Stimulated activated CD8-positive, alpha-beta memory T cell treated with anti-CD3 and anti-CD28 coated beads, Interleukin-7, amount 100 ng/mL, for 48 hours (primary cell): Measurements from ENCODE around the gene TM2D3.

Experiments used
- DNase-seq, 2 donors: peaks; one replicate each; pipeline ENCODE4 v3.0.0-alpha.2; 2020; ENCODE audit warnings: low read depth in 1 of 2; ENCODE audit errors: extremely low read depth in 1 of 2

Gene TM2D3, protein sequence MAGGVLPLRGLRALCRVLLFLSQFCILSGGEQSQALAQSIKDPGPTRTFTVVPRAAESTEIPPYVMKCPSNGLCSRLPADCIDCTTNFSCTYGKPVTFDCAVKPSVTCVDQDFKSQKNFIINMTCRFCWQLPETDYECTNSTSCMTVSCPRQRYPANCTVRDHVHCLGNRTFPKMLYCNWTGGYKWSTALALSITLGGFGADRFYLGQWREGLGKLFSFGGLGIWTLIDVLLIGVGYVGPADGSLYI

DNA sequence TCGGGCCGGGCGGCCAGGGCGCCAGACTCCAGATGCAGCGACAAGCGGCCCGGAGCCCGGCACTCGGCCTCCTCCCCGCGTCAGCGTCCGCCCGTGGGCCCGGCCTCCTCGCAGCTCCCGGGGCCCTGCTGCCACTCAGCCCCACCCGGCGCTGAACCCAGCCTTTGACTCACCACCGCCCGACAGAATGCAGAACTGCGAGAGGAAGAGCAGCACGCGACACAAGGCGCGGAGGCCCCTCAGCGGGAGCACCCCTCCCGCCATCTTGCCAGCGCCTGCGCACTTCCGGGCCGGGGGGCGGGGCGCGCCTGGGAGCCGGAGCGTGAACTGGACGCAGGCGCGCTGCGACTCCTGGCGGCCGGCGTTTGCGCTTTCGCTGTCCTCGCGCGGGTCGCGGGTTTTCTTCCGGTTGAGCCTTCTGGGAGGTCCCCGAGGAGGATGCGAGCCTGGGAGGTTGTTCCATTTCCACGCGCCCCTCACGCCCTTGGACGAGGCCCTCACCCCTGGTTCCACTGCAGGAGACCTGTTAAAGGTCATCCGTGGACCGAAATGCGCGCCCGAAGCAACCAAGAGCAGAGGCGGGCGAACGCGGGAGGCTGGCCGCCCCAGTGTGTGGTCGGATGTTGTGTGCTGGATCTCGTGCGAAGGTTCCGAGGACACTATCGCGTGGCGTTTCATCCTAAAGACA, at the start of gene TM2D3:
Gene TM2D3, minus strand, starts transcription at position 284 of the 688 bp plus-strand sequence. Its CDS starts 20 bp downstream, at position 264.
- DNase-seq = peak; percentile 87 to 91

DNA sequence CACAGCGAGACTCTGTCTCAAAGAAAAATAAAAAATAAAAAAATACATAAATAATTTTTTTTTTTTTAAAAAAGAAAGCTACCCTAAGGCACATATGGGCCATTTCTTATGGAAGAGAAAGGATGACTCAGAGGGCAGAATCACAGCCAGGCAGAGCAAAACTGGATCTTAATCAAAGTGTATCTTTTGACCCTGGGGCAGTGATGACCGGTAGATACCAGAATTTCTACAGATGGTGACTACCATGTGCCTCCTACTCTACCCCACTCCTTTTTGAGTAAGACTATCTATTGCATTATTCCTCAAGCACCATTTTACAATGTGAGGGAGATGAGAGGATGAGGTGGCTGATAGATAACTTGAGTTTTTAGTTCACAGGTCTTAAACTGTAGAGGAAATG, 46.1 kb upstream of the TM2D3 start:
- no peak for DNase-seq

DNA sequence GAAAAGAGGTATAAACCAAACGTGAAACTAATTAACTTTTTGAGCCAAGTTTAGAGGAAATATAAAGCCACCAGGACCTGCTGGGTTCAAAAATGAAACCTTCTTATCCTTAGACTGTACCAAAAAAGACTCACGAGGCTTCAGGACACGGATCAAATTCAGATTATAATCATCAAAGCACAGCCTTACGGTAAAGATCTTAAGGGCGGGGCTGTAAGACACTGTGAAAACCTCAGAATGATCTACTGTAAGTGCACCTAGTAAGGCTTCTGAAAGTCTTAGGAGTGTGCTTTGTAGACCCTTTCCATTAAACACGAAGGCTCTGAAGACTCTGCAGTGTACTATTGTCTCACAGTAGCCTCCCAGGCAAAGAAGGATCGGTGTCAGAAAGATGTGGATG, 45.3 kb upstream of the TM2D3 start:
- DNase-seq = no peak

DNA sequence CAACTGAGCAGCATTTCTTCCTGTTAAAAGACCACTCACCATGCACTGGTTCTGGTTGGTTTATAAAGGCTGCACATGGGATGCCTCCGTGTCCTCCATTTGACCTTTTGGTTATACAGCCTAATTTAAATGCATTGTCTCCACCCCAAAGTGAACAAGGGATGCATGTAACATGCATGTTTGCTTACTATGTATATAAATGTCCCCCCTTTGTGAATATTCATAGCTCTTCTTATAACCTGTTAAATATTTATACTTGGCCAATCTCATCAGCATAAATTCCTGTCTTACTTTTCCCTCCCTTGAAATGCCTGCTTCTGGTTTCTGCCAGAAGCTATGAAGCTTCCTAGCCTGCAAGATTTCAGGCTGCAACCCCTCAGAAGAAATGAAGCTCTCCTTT, 44.6 kb upstream of the TM2D3 start:
- DNase-seq = no peak

DNA sequence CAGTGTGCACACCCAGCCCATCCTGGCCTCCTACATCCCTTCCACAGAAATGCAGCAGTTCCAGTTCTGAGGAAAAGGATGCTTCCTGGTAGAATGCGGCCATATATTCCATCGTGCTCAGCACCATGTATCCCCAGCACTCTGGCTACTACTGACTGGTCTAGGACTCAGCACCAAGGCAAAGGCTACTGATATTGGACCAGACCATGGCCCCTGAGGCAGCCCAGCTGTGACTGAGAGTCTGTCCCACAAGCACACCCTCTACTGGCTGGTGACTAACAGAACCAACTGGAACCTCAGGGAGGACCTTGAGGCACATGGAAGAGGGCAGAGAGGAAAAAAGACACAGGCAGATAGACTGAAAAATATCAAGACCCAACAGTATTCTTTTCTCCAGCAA, 42.1 kb upstream of the TM2D3 start:
- no peak for DNase-seq

DNA sequence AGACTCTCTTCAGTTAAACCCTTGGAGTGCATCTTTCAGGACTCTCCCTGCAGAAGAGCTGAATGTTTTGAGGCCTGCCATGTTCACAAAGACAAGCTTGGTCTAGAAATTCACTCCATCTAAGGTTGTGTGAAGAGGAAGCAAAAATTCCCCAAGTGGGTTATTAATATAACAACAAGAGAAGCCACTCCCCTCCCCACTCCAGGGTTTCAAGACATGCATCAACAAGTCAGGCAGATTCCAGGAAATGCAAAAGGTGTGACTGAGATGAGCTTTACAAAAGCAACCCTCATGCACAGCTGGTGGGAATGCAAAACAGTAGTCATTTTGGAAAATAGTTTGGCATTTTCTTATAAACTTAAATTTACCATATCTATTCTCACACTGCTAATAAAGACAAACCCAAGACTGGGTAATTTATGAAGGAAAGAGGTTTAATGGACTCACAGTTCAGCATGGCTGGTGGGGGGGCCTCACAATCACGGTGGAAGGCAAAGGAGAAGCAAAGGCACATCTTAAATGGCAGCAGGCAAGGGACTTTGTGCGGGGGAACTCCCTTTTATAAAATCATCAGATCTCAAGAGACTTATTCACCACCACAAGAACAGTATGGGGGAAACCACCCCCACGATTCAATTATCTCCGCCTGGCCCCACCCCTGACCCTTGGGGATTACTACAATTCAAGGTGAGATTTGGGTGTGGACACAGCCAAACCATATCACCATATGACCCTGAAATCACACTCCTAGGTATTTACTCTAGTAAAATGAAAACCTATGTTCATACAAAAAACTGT, 40.8 kb upstream of the TM2D3 start:
- no peak for DNase-seq

DNA sequence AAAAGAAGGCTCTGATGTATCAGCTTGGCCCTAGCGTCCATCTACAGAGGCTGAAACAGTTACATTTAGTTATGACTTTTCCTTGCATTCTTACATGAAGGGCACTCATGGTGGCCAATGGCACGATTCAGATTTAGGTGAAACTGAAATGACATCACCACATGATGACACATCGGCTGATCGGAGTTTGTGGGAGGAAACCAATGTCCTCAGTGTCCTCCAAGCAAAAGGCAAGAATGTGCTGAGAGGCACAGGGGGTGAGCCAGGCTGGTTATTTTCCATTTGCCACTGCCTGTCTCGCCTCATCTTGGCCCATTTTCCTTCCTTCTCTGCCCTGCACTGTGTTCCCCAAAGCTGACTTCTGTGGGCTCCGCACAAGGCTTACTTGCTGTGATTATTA, 37.7 kb upstream of the TM2D3 start:
- peak in 1 of 2 donors; percentile 53 for DNase-seq

DNA sequence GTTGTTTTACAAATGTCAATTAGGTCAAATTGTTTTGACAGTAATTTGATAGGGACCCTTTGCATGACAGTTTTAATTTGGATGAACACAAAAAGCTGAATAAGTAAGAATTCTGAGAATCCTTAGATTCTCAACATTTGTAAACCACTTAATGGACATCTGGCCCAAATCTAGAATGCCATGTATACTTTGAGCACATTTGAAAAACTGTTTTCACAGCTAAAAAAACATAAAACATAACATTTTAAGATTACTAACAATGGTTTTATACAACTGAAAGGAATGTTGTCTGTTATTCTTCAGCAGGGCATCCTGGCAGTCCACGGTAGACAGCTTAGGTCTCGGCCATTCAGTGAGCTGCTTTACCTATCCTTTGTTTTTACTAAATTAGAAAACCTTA, 34.5 kb upstream of the TM2D3 start:
- no peak for DNase-seq

DNA sequence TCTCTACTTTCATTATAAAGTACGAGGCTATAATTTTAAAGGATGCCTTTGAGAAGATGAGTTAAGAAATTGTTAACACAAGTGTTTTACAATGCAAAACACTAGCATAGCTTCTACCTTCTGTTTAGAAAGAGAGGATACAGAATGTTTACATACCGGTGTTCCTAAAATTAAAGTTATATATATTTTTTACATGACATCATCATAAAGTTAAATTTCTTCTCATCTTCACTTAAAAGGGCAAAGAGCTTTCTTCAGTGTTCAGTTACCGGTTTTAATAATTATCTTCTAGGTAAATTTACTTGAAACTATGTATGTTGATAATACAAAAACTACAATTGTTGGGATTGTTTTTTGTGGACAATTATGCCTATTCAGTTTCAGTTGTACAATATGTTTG, 32.7 kb upstream of the TM2D3 start:
- DNase-seq = no peak

DNA sequence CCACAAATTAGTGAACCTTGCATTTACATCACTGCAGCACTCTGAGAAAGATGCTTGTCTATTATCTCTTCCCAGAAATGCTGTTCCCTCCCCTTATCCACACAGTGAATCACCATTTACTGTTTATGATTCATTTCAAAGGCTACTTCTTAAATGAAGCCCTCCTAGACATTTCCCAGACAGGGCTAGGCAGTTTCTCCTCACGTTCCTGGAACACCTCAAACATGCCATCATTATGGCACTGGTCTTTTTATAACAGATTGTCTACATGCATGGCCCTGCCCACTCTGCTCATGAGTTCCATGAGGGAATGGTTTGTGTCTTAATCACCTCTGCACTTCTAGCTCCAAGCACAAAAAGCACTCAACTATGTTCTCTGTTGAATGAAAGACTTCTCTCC, 32.2 kb upstream of the TM2D3 start:
- no peak for DNase-seq

DNA sequence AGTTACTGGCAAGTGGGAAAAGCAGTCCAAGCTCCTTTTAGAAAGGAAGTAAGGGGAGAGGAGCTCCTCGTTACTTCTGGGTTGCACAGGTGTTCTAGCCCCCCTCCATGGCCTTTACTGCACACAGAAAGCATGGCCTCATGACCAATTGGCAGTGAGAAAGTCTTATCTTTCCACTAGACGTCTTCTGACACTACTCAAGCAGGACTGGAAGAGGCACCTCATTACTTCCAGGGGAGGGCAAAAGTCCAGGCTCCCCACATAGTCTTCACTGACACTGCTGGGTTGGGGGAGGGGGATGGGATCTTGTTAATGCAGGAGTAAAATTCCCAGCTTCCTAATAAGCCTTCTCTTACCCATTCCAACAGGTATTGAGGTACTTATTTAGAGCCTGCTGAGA, 27.6 kb upstream of the TM2D3 start:
- no peak for DNase-seq

DNA sequence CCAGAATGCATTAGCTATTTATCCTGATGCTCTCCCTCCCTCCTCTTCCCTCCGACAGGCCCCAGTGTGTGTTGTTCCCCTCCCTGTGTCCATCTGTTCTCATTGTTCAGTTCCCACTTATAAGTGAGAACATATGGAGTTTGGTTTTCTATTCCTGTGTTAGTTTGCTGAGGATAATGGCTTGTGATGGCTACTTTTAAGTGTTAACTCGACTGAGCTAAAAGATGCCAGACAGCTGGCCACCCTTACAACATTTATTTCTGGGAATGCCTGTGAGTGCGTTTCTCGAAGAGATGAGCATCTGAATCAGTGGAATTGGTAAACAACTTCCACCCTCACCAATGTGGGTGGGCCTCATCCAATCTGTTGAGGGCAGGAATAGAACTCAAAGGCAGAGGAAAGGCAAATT, 24.7 kb upstream of the TM2D3 start:
- DNase-seq = no peak

DNA sequence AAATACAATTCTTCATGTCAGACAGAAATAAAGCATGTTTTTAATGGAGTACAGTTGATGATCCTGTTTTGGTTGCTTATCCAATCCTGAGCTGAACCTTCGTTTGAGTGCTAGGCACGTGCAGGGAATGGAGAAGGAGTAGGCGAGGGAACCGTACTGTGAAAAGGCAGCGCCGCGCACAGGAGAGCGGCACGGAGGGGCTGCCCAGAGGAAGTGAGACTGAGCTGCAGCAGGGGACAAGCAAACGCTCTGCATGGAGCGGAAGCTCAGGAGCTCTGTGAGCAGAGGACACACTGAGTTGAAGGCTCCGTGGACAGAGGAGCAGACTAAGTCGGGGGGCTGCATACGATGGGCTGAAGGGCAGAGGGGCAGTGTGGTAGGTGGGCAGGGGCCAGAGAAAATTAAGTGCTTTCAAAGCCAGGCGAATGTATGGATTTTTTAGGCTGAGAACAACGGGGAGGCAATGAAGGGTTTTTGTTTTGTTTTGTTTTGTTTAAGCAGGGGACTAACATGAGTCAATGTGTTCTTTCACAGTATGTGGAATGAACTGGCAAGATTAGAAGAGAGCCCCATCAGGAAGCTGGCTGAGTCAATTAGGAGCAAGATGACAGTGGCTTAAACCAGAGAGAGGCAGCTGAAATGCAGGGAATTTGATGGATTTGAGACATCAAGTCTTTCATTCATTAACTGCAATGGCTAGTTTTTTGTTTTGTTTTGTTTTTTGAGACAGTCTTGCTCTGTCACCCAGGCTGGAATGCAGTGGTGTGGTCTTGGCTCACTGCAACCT, 23.8 kb upstream of the TM2D3 start:
- DNase-seq = no peak

DNA sequence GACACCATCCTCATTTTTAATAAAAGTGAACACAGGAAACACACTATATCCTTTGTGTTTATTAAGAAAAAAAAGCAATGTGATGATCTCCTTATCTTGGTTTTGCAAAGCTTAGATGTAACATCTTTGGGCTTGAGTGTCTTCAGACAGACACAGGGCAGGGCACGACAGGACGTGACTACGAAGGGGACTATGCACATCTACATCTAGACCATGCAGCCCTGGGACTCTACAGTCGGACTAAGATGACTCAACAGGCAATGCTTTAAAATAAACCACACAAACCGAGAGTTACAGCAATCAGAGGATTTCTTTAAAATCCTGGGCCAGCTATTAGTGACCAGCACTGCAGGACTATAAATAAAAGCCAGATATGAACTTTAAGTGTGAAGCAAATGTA, 22.8 kb upstream of the TM2D3 start:
- no peak for DNase-seq

DNA sequence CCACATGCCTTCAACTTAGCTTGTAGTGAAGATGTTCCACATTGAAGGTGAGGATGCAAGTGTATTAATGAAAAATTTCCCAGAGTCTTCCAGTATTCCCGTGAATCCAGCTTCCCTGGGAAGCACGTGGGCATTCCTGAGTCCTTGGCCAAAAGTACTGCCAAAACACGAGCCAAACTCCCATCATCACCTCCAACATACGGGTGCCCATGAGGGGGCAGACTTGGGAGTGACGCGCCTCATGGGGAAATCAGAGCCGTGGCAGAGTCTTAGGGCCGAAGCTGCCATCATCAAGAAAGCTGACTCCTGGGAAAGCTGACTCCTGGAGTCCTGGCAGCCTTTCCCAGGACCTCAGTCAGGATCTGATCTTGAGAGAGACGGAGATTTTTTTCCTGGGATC, 20.1 kb upstream of the TM2D3 start:
- no peak for DNase-seq

DNA sequence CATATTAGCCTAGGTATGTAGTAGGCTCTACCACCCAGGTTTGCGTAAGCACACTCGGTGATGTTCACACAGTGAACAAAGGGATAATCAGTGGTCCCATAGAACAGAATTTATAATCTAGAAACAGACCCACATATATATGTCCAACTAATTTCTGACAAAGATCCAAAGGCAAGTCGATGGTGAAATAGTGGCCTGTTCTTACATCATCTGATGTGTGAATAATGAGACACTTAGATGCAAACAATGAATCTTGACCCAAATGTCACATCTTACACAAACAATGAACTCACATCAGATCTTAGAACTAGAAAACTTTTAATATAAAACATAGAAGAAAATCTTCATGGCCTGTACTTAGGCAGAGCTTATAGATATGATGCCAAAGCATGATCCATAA, 17.6 kb upstream of the TM2D3 start:
- DNase-seq = no peak

DNA sequence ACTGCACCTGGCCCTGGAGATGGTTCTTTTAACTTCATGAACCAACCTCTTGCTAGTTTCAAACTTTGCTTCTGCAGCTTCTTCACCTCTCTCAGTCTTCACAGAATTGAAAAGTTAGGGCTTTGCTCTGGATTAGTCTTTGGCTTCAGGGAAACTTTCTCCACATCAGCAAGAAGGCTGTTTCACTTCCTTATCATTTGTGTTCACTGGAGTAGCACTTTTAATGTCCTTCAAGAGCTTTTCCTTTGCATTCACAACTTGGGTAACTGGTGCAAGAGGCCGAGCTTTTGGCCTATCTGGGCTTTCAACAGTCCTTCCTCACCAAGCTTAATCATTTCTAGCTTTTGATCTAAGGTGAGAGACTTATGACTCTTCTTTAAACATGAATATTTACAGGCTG, 15.7 kb upstream of the TM2D3 start:
- DNase-seq = no peak

DNA sequence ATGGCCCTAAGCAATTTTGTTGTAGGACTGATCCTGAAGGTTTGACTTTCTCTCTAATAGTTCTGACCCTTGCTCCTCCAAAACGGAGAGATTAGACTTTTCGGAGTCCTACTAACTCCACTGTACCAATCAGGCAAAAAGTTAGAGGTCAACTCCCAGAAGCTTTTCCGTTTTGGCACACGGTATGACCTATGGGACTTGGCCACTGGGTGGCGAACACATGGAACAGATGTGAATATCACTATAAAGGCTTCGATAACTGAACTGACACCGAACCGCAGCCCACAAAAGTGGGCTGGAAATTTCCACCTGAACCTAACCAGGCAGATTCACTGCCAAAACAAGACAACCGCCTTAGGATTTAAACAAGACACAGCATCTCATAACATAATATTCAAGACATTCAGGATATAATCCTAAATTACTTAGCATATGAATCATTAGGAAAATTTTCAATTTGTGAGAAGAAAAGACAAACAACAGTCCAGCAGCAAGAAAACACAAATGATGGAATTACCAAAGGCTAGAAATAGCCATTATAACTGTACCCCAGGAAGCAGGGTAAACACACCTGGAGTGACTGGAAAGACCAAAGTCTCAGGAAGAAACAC, 12.2 kb upstream of the TM2D3 start:
- no peak for DNase-seq

DNA sequence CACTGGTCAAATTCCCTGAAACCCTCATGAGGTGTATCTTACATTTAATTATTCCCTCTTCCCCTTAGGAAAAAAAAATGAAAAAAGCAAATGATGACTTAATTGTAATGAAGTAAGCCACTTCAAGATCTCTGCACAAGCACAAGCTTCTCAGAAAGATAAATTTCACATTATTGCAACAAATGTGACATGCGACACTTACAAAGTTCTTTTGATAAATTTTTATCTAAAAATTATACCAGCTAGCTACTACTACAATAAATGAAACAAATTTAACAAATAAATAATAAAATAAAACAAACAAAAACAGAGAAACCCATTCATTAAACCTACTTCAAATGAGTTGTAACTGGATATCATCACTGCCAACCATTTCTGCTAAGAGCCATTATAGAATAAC, 10.0 kb upstream of the TM2D3 start:
- DNase-seq = no peak

DNA sequence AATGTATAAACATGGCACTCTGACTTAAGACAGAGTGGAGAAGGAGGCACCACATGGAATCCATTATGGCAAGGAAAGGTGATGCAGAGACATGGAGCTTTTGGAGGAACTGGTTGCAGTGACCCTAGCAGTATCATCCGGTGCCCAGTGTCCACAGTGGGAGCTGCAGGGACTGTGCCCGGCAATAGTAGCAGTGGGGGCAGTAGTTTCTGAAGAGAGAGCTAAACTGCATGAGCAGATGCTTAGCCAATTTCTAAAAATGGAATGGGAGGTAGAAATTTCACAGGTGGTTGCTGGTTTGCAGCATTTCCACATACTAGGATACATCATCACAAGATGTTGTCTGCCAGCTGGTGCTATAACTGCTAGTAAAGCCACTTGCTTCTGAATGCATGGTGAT, 7.8 kb upstream of the TM2D3 start:
- no peak for DNase-seq
